BJ (cell line): ENCODE results near the gene USP6NL. TPM values are rescaled to one million over a fixed set of nuclear protein-coding genes. Genes with fewer than 3 reads are reported as not detected.

Experiments
- CTCF ChIA-PET: fragments of 350-600 bp; formaldehyde crosslinking; extraction: SDS; loops from one replicate; lab custom pipeline; 2021; ENCODE audit warnings: antibody characterized with exemption, inconsistent platforms; lab: Yijun Ruan, JAX
- POLR2A ChIA-PET: fragments of 300-600 bp; sonication (Branson Sonifier 250); formaldehyde crosslinking; extraction: SDS; loops from one replicate; lab custom pipeline; 2021; ENCODE audit warnings: antibody characterized with exemption; lab: Charles Lee
- DNase-seq: peaks from one replicate; pipeline ENCODE4 v3.0.0-alpha.2; 2011; ENCODE audit warnings: low read depth
- H3K27me3 ChIP-seq: 2 replicates; pipeline ENCODE4 v1.6.0; 2011; ENCODE audit warnings: low read length; ENCODE audit not compliant: control insufficient read depth, insufficient read depth
- H3K36me3 ChIP-seq: 2 replicates; pipeline ENCODE4 v1.5.1; 2011; ENCODE audit warnings: low read length; ENCODE audit not compliant: control insufficient read depth, insufficient read depth
- H3K4me3 ChIP-seq: 2 replicates; pipeline ENCODE4 v1.5.1; 2011; ENCODE audit warnings: low read depth, mild to moderate bottlenecking, control low read depth, low read length
- polyA plus RNA-seq: library from polyadenylated mRNA; depleted of rRNA; stranded (reverse); fragments of >200 nt; gene quantifications from 2 replicates; pipeline ENCODE4 v1.2.3, GENCODE V29; 2011
- TF ChIP-seq, protein P1 (sequence below): IDR thresholded peaks from 2 replicates; pipeline ENCODE4 v1.5.1; 2011; ENCODE audit warnings: low read depth, mild to moderate bottlenecking, control low read depth, inconsistent platforms, low read length, moderate library complexity; ENCODE audit not compliant: insufficient read depth

Gene USP6NL
- polyA plus RNA-seq, 1 experiment = 7.7 TPM

GRCh38 chr10:11462071-11462470 lies 149.4 kb downstream of the USP6NL start:
- Histone ChIP-seq H3K27me3 (no peaks in the 10 kb centered on the region), H3K4me3 (no peak overlapping the region), H3K36me3 (peaks cover 5% of the 10 kb centered on the region; the same call in 1 of the 2 replicates)
- TF ChIP-seq, protein P1, sequence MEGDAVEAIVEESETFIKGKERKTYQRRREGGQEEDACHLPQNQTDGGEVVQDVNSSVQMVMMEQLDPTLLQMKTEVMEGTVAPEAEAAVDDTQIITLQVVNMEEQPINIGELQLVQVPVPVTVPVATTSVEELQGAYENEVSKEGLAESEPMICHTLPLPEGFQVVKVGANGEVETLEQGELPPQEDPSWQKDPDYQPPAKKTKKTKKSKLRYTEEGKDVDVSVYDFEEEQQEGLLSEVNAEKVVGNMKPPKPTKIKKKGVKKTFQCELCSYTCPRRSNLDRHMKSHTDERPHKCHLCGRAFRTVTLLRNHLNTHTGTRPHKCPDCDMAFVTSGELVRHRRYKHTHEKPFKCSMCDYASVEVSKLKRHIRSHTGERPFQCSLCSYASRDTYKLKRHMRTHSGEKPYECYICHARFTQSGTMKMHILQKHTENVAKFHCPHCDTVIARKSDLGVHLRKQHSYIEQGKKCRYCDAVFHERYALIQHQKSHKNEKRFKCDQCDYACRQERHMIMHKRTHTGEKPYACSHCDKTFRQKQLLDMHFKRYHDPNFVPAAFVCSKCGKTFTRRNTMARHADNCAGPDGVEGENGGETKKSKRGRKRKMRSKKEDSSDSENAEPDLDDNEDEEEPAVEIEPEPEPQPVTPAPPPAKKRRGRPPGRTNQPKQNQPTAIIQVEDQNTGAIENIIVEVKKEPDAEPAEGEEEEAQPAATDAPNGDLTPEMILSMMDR = no peak
- ChIA-PET CTCF (no interaction called here), POLR2A (no interaction called here)
- no peak for DNase-seq

DNA sequence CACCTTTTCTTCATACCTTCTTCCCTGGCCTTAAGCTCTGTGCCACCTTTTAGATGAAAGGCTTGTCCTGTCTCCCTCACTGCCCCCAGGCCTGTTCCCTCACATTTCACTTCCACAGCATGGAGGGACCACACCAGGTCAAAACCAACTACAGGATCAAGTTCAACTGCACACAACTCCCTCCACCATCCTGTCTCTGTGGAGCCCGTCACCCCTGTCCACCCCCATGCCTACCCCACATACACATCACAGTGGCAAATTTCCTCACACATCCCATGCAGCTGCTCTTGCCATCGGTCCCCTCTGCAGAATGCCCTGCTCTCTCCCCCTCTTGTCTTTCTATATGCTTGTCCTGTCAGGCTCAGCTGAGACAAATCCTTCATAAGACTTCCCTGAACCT lies 154.1 kb downstream of the USP6NL start:
- Histone ChIP-seq H3K36me3 (no peaks in the 10 kb centered on the region), H3K4me3 (no peak overlapping the region), H3K27me3 (no peaks in the 10 kb centered on the region)
- ChIA-PET POLR2A (no interaction called here), CTCF (no interaction called here)
- TF ChIP-seq, protein P1 = no peak
- no peak for DNase-seq

- no peaks in the 10 kb centered on the region for H3K27me3 ChIP-seq
- DNase-seq = no peak
- ChIA-PET CTCF (no interaction called here), POLR2A (no interaction called here)
- TF ChIP-seq, protein P1 = peak; percentile 25; the same call in 1 of the 2 replicates
- H3K4me3 ChIP-seq = no peak overlapping the region
- no peaks in the 10 kb centered on the region for H3K36me3 ChIP-seq
Measured at GRCh38 chr10:11454958-11455566, 156.4 kb downstream of the USP6NL start.

GRCh38 chr10:11454160-11454559 lies 157.3 kb downstream of the USP6NL start:
- TF ChIP-seq, protein P1 = no peak
- ChIA-PET POLR2A (no interaction called here), CTCF (no interaction called here)
- no peak for DNase-seq
- Histone ChIP-seq H3K27me3 (no peaks in the 10 kb centered on the region), H3K36me3 (no peaks in the 10 kb centered on the region), H3K4me3 (no peak overlapping the region)

DNA sequence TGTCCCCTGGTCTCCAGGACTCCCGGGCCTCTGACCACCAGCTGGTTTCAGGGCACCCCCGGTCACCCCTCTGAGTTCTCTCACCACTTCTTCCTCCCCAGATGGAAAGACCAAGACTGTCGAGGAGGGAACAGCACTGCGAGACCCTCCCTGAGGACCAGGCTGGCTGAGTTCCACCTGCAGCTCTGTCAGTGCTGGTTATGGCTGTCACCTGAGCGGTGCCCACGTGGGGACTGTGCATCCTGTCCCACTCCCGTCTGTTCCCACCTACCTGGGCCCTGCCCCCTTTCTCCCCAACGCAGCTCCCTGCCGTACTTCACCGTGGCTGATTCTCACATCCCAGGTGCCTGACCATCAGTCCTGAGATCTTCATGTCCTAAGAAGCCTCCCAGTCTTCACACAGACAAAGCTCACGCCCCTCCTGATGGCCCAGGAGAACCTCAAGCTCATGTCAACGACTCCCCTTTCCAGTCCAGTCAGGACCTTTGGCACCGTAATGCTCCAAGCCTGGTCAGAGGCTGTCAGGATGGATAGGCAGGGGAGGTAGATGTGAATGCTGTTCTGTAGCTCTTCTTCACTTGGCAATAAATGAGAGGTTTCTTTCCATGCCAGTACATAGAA lies 159.7 kb downstream of the USP6NL start:
- H3K27me3 ChIP-seq = no peaks in the 10 kb centered on the region
- TF ChIP-seq, protein P1 = no peak
- no peaks in the 10 kb centered on the region for H3K36me3 ChIP-seq
- DNase-seq = no peak
- no peak overlapping the region for H3K4me3 ChIP-seq
- POLR2A ChIA-PET = no interaction called here
- CTCF ChIA-PET = interaction anchor here (1.2 kb wide), 1 partner anchor 27 kb away, joined by 3 read pairs; no protein-coding TSS in a partner anchor
